Gastrocnemius medialis (tissue), 4 donors: ENCODE data around the gene ABL1. TPM values are rescaled to one million over a fixed set of nuclear protein-coding genes. Genes with fewer than 3 reads are reported as not detected.

Experiments used
- ATAC-seq, 2 donors: fragments of 150-250 bp; one replicate each; pipeline ENCODE4 v1.9.1; 2016
- DNase-seq, 2 donors: peaks; one replicate each; pipeline ENCODE4 v3.0.0-alpha.2; 2019
- H3K27ac ChIP-seq, 4 donors: fragments of 200-600 bp; sonication (generic); 1 replicate in 1 of 4; 2 replicates in 3 of 4; pipeline ENCODE4 v1.5.1; 2016 to 2018; ENCODE audit warnings: mild to moderate bottlenecking in 2 of 4, moderate library complexity in 1 of 4
- H3K27me3 ChIP-seq, 3 donors: fragments of 200-600 bp; sonication (generic) in 2 of 3; 1 replicate in 1 of 3; 2 replicates in 2 of 3; pipeline versions ENCODE4 v1.5.1 to v1.6.0; 2016 to 2019; ENCODE audit warnings: mild to moderate bottlenecking in 1 of 3, moderate library complexity in 1 of 3
- H3K36me3 ChIP-seq, 2 donors: fragments of 200-600 bp; sonication (generic) in 1 of 2; one replicate each; pipeline ENCODE4 v1.5.1; 2017 to 2018
- H3K4me1 ChIP-seq, 2 donors: fragments of 200-600 bp; sonication (generic) in 1 of 2; one replicate each; pipeline ENCODE4 v1.5.1; 2016 to 2017; ENCODE audit warnings: mild to moderate bottlenecking in 2 of 2
- H3K4me3 ChIP-seq, 4 donors: fragments of 200-600 bp; sonication (generic) in 3 of 4; 1 replicate in 1 of 4; 2 replicates in 3 of 4; pipeline ENCODE4 v1.5.1; 2016 to 2019; ENCODE audit warnings: mild to moderate bottlenecking in 2 of 4
- H3K9me3 ChIP-seq, 3 donors: fragments of 200-600 bp; sonication (generic) in 2 of 3; 1 replicate in 1 of 3; 2 replicates in 2 of 3; pipeline ENCODE4 v1.5.1; 2016 to 2019
- POLR2A ChIP-seq, 2 donors: fragments of 450-650 bp; IDR thresholded peaks; one replicate each; pipeline ENCODE4 v1.6.1; 2017; ENCODE audit warnings: antibody characterized with exemption in 2 of 2, mild to moderate bottlenecking in 2 of 2, moderate library complexity in 2 of 2
- in situ Hi-C, 4 donors: fragments of 200-750 bp; cut with MboI; loops; one replicate each; pipeline versions ENCODE4 v1.15.0 to v1.8.0; 2017; ENCODE audit warnings: low sequenced_read_pairs in 4 of 4
- intact Hi-C: fragments of 100-400 bp; cut with DNase I; formaldehyde crosslinking; loops from one replicate; pipeline ENCODE4 v1.15.1; 2023; ENCODE audit warnings: low total_unique reads
- total RNA-seq, 4 donors: library from RNA; depleted of rRNA; stranded (reverse); fragments of >200 nt; gene quantifications; one replicate each; pipeline versions ENCODE4 v1.1.0 to v1.2.3, GENCODE V29; 2016
- TF ChIP-seq, protein P1 (sequence below), 5 experiments: fragments of 450-650 bp in 3 of 5; fragments of 200-600 bp in 2 of 5; sonication (generic) in 2 of 5; IDR thresholded peaks in 4 of 5; conservative IDR thresholded peaks in 1 of 5; 1 replicate in 4 of 5; 2 replicates in 1 of 5; pipeline ENCODE4 v1.5.1; 2016 to 2019; ENCODE audit warnings: antibody characterized with exemption in 5 of 5, mild to moderate bottlenecking in 3 of 5, moderate library complexity in 3 of 5

ABL1 gene
- total RNA-seq, 4 donors from 2014 or later: 22.8 to 55.5 (median 28.5) TPM

- DNase-seq (no peak), ATAC-seq (no peak)
- Histone ChIP-seq H3K27me3 (no peaks in the 10 kb centered on the region), H3K9me3 (no peaks in the 10 kb centered on the region), H3K36me3 (no peaks in the 10 kb centered on the region), H3K27ac (peak overlapping the region; percentile 86 to 90 (median 88)), H3K4me1 (peaks cover 60 to 68% of the 10 kb centered on the region in 2 donors), H3K4me3 (peak overlapping the region; percentile 33 to 79 (median 74))
- in situ Hi-C loops (no loop called here), intact Hi-C loops (loop anchor here (10.0 kb wide), 2 partner anchors 122 to 392 kb away; partner anchors contain the start of gene ASS1)
- TF ChIP-seq, protein P1, sequence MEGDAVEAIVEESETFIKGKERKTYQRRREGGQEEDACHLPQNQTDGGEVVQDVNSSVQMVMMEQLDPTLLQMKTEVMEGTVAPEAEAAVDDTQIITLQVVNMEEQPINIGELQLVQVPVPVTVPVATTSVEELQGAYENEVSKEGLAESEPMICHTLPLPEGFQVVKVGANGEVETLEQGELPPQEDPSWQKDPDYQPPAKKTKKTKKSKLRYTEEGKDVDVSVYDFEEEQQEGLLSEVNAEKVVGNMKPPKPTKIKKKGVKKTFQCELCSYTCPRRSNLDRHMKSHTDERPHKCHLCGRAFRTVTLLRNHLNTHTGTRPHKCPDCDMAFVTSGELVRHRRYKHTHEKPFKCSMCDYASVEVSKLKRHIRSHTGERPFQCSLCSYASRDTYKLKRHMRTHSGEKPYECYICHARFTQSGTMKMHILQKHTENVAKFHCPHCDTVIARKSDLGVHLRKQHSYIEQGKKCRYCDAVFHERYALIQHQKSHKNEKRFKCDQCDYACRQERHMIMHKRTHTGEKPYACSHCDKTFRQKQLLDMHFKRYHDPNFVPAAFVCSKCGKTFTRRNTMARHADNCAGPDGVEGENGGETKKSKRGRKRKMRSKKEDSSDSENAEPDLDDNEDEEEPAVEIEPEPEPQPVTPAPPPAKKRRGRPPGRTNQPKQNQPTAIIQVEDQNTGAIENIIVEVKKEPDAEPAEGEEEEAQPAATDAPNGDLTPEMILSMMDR (IDR thresholded peaks at IDR 0.05 in 4 of 5, conservative IDR thresholded peaks at IDR 0.05 in 1 of 5): no peak
- TF ChIP-seq POLR2A (IDR thresholded peaks at IDR 0.05): no peak
These were observed 2.0 kb downstream of the ABL1 start for GRCh38 chr9:130837002-130837511.

- Histone ChIP-seq H3K4me1 (peaks cover 65 to 72% of the 10 kb centered on the region in 2 donors), H3K9me3 (no peaks in the 10 kb centered on the region), H3K27me3 (no peaks in the 10 kb centered on the region), H3K36me3 (no peaks in the 10 kb centered on the region), H3K27ac (peak overlapping the region; percentile 5 to 90 (median 86)), H3K4me3 (peak overlapping the region in 3 of 4 donors; percentile 72 to 79 (median 77))
- in situ Hi-C loops (no loop called here), intact Hi-C loops (loop anchor here (10.0 kb wide), 2 partner anchors 123 to 393 kb away; partner anchors contain the start of gene ASS1)
- no peak for TF ChIP-seq POLR2A (IDR thresholded peaks at IDR 0.05)
- TF ChIP-seq, protein P1 (IDR thresholded peaks at IDR 0.05 in 4 of 5, conservative IDR thresholded peaks at IDR 0.05 in 1 of 5): no peak
- DNase-seq (no peak), ATAC-seq (no peak)
These were observed 2.6 kb downstream of the ABL1 start for GRCh38 chr9:130837643-130838042.

DNA sequence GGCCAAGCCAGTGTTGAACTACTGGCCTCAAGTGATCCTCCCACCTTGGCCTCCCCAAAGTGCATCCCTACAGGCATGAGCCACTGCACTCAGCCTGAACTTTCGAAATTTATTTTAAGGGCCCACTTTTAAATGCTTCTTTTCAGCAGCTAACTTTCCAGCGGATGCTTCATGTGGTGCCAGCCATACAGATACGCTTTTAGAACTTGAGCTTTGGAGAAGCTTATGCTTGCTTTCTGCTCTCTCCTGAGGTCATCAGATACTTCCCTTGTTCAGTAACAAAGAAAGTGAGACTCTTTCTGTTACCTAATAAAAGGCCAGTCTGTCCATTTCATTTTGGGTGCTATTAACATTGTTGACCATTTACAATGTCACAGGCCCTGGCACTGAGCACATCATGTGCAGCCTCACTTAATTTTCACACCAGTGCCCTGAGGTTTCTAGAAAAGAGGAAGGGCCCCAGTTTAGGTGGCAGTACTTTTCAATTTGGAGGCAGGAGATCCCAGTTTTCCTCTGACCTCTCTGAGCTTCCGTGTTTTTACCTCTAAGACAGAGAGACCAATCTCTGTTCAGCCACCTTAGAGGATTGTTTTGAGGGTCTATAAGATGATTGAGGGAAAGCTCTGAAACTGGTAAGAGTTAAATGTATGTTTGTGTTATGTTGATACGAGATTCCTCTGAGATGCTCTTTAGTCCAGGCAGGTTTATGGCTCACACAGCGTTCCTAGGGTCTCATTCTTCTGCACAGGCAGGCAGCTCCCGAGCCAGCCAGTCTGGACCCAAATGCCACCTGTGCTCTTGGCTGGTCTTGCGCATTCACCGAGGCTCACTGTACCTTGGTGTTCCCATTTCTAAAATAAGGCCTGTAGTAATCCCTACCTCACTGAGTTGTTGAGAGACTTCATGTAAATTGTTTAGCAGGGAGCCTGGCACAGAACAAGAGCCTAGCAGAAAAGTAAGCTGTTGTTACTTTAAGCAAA lies 4.4 kb downstream of the ABL1 start:
- no peak for DNase-seq
- peaks cover 67 to 71% of the 10 kb centered on the region in 2 donors for H3K4me1 ChIP-seq
- H3K27ac ChIP-seq: peak overlapping the region; percentile 28 to 86 (median 42)
- in situ Hi-C loops (no loop called here), intact Hi-C loops (loop anchor here (10.0 kb wide), 2 partner anchors 125 to 395 kb away; partner anchors contain the start of gene ASS1)
- no peaks in the 10 kb centered on the region for H3K27me3 ChIP-seq
- H3K4me3 ChIP-seq: peak overlapping the region in 1 of 4 donors; percentile 12
- ATAC-seq: peak in 1 of 2 donors; percentile 29
- no peaks in the 10 kb centered on the region for H3K36me3 ChIP-seq
- TF ChIP-seq, protein P1 (IDR thresholded peaks at IDR 0.05 in 4 of 5, conservative IDR thresholded peaks at IDR 0.05 in 1 of 5): no peak
- no peak for TF ChIP-seq POLR2A (IDR thresholded peaks at IDR 0.05)
- H3K9me3 ChIP-seq: no peaks in the 10 kb centered on the region

- TF ChIP-seq, protein P1 (IDR thresholded peaks at IDR 0.05 in 4 of 5, conservative IDR thresholded peaks at IDR 0.05 in 1 of 5): no peak
- no peak for TF ChIP-seq POLR2A (IDR thresholded peaks at IDR 0.05)
- peak overlapping the region; percentile 38 to 78 (median 78) for H3K27ac ChIP-seq
- in situ Hi-C loops: no loop called here
- no peaks in the 10 kb centered on the region for H3K36me3 ChIP-seq
- no peak for DNase-seq
- ATAC-seq: no peak
- H3K9me3 ChIP-seq: no peaks in the 10 kb centered on the region
- no peaks in the 10 kb centered on the region for H3K27me3 ChIP-seq
- peaks cover 81 to 83% of the 10 kb centered on the region in 2 donors for H3K4me1 ChIP-seq
- no peak overlapping the region for H3K4me3 ChIP-seq
- intact Hi-C loops: no loop called here
These were observed 7.5 kb downstream of the ABL1 start for GRCh38 chr9:130842545-130842944.
